Vagina (tissue), 2 donors: ENCODE results near the gene ARPC3.

ENCODE experiments used
- POLR2A ChIP-seq, 2 donors: fragments of 450-650 bp; IDR thresholded peaks; one replicate each; pipeline ENCODE4 v1.6.1; 2017; ENCODE audit warnings: antibody characterized with exemption in 2 of 2, mild to moderate bottlenecking in 2 of 2, moderate library complexity in 2 of 2
- POLR2AphosphoS5 ChIP-seq, 2 donors: sonication (generic); formaldehyde crosslinking; IDR thresholded peaks; one replicate each; pipeline ENCODE4 v1.9.0; 2017; ENCODE audit warnings: antibody characterized with exemption in 2 of 2, mild to moderate bottlenecking in 2 of 2, low read depth in 1 of 2; ENCODE audit not compliant: insufficient read depth in 1 of 2
- TF ChIP-seq, protein P1 (sequence below), 3 experiments: fragments of 450-650 bp in 2 of 3; fragments of 200-600 bp in 1 of 3; sonication (generic) in 1 of 3; IDR thresholded peaks; one replicate each; pipeline ENCODE4 v1.5.1; 2017 to 2019; ENCODE audit warnings: antibody characterized with exemption in 3 of 3, mild to moderate bottlenecking in 2 of 3, moderate library complexity in 2 of 3

DNA sequence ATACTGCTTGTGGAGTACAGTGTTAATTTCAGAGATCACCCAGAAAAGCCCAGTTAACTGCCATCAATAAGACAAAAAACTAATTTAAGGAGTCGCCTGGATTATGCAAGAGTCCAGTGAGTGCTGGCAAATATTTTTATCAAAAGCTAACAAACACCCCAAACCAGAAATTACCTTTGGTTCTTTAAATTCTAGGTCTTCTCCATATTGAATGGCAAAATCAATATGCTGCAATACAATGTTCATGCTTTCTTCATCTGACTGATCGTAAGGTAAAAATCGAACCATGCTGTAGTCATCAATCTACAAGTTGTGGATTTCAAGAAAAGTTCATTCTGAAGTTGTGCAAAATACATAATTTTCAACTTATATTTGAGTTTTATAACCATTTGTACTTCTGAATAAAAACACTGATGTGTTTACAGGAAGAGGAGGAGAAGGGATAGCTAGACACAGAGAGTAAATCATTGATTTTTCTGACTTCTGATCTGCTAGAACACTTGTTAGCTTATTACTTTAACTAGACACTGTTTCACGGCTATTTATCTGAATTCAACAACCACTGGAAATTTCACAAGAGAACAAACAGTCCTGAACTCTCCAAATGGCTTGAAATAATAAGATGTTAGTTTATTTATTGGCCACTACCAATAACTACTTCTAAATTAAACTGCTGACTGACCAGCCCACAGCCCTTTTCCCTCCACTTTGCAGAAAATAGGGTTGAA lies 3.6 kb upstream of the ARPC3 start:
- TF ChIP-seq, protein P1, sequence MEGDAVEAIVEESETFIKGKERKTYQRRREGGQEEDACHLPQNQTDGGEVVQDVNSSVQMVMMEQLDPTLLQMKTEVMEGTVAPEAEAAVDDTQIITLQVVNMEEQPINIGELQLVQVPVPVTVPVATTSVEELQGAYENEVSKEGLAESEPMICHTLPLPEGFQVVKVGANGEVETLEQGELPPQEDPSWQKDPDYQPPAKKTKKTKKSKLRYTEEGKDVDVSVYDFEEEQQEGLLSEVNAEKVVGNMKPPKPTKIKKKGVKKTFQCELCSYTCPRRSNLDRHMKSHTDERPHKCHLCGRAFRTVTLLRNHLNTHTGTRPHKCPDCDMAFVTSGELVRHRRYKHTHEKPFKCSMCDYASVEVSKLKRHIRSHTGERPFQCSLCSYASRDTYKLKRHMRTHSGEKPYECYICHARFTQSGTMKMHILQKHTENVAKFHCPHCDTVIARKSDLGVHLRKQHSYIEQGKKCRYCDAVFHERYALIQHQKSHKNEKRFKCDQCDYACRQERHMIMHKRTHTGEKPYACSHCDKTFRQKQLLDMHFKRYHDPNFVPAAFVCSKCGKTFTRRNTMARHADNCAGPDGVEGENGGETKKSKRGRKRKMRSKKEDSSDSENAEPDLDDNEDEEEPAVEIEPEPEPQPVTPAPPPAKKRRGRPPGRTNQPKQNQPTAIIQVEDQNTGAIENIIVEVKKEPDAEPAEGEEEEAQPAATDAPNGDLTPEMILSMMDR (IDR thresholded peaks at IDR 0.05) = no peak
- TF ChIP-seq POLR2AphosphoS5 (IDR thresholded peaks at IDR 0.05; ENCODE audit: insufficient read depth in 1 of 2, low read depth in 1 of 2) = no peak
- TF ChIP-seq POLR2A (IDR thresholded peaks at IDR 0.05) = no peak
